DMS53 treated with DMSO at 0.1 percent for 48 hours (cell line): ENCODE measurements around the gene ZNRF3.

Experiments
- DNase-seq: peaks from one replicate; lab custom pipeline; 2025; ENCODE audit not compliant: unreplicated experiment; lab: John Stamatoyannopoulos, UW

Gene ZNRF3

DNA sequence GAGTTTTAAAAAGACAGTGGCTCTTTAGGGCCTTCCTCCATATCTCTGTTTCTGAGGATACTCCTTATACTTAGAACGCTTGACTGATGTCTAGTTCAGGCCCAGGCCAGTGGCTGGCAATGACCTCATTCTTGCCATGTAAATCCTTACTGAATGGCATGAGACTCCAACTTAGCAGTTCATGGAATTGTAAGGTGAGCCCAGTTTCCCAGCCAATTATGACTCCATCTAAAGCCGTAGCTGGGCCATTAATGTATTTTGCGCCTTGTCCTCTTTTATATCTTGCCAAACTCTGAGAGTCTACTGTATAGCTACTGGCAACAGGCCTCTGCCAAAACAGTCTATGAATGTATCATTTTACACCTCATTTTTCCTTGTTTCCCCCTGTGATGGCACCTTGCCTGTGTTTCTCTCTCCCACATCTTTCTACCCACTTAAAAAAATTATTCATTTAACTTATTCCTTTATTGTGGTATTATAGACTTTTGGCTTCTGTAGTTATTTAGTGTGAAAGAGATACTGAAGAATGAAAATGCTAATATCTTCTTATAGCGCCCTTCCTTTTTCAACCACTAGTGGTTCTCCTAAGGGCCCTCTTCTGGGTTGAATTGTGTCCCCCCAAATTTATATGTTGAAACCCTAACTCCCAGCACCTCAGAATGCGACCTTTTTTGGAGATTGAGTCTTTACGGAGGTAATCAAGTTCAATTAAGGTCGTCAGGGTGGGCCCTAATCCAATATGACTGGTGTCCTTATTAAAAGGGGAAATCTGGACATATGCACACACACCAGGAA, 67.4 kb downstream of the ZNRF3 start:
- no peak for DNase-seq

DNA sequence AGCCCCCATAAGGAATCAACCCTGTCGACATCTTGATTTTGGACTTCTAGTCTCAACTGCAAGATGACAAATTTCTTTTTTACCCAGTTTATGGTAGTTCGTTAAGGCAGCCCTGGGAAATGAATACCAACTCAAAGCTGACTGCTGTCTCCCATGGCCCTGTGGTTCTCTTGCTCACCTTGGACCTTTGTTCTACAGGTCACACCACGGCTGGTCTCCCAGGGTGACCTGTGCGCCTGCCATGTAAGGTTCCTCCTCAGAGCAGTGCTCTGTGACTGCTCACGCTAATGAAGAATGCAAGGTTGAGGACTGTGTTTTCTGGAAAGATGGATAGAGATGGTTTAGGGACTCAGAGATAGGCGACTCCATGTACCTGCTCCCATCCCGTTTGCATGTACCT, 68.2 kb downstream of the ZNRF3 start:
- no peak for DNase-seq

DNA sequence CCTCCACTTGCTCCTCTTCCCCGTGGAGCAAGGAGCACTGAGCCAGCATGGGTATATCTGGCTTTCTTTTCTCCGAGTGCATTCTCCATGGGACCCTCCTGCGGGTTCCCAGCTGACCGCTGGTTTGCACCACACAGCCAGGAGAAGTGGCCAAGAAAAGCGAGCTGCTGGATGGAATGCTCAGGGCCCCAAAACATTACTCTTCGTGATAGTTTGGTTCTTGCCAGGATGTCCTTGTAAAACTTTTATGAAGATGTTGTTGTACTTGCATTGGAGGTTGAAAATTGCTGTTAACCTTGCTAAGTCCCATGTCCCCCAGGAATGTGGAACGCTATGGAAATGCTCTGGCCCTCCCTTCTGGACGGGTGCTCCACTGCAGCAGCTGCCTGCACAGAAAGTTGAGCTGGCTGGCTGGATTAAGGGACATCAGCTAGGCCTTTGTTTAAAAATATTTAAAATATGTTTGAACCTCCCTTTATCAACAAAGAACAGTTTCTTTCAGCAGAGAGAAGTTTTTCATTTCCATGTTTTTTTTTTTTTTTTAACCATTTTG, 68.7 kb downstream of the ZNRF3 start:
- DNase-seq: no peak

DNA sequence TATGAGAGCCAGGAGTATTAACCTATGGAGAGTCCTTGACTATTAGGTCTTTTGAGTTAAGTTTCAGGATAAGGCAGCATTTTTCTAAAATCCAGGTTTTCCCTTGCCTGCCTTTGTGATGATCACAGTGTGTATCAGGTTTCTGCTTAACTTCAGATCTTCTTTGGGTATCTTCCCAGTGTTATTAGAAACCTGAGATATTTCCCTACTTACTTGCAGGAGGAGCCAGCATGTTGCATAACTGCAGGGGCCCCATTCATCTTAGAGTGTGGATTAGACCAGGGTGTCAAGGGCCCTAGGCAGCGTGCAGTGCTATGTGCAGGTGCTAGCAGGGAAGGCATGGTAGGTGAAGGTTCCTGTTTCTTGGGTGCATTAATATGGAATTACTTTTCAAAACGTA, 69.5 kb downstream of the ZNRF3 start:
- DNase-seq: no peak

DNA sequence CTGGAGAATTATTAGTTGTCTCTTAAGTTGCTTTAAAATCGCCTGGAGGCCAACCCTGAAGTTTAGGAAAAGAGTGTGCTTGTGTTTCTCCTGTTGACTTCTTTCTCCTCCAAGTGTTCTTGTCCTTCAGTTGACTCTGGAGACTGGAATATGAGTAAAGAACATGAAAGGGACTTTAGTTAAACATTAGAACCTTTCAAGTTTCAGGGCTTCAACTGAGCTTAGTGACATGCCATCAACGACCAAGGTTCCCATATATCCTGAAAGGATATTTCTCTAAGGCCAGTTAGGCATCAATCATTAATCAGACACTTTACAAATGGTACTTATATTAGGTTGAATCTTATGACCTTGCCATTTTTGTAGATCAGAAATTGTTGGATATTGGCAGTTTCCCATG, 70.0 kb downstream of the ZNRF3 start:
- no peak for DNase-seq

DNA sequence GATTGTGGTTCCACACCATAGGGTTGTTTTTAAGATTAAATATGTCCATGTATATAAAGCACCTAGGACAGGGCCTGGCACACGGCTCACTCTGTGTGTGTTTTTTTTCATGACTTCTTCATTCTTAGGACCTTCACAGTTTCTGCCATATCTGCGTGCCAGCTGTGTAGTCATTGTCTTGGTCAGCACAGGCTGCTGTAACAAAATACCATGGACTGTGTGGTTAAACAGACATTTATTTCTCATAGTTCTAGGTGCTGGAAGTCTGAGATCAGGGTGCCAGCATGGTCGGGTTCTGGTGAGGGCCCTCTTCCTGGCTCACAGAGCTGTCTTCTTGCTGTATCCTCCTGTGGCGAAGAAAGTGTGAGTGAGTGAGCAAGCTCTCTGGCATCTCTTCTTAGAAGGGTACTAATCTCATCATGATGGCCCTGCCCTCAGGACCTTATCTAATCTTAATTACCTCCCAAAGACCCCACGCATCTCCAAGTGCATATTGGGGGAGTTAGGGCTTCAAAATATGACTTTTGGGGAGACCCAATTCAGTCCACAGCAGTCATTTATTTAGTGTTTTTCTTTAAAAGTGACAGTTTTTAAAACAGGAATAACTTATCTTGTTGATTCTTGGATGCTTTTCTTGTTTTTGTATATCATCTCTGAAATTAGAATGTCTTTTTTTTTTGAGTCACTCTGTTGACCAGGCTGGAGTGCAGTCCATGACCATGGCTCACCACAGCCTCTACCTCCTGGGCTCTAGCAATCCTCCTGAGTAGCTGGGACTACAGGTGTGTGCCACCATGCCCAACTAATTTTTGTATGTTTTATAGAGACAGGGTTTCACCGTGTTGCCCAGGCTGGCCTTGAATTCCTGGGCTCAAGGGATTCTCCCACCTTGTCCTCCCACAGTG, 70.9 kb downstream of the ZNRF3 start:
- DNase-seq: no peak

DNA sequence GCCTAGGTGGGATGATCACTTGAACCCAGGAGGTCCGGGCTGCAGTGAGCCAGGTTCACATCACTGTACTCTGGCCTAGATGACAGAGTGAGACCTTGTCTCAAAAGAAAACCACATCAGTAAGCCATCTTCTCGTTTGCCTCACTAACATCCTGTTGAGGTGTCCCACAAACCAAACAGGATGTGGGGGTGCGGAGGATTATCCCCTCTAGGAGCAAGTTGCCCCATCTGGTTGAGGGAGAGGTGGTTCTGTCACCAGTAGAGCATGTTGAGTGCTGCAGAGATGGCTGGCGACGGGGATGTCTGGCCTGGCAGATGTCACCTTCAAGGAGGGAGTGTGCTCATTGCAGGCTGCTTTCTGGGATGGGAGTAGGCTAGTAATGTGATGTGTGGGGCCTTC, 72.4 kb downstream of the ZNRF3 start:
- no peak for DNase-seq

DNA sequence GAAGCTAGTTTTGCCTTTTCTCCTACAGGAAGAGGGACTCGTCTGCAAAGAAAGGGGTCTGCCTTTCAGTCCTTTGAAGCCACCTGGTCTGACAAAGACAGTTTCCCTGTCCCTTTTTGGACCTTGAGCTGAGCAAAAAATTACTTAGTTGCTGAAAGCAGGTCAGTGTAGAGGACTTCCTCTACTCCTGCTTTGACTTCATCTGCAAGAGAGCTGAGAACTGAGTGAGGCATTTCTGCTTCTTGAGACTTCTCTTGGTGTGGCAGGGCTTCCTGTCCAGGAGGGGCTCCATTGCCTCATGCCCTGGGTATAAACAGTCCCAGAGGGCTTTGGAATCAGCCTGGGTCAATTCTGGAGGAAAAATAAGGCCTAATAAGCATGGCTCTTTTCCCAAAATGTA, 73.1 kb downstream of the ZNRF3 start:
- DNase-seq: no peak

DNA sequence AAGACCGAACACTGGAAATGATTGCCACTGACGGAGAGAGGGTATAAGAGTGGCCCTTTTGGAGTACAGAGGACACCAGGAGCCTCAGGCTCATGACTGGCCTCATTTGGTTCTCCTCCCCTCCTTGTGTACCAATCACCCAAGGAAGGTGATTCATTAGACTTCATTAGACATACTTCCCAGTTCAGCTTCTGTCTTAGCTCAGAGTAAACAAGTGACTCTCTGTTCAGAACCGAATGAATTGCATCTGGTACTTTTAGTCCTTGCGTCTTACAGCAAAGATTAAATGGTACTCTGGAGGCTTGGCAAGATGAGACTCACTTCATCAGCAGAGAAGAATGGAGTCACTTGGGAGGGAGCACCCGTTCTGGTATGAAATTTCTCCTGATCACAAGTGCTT, 75.2 kb downstream of the ZNRF3 start:
- no peak for DNase-seq

DNA sequence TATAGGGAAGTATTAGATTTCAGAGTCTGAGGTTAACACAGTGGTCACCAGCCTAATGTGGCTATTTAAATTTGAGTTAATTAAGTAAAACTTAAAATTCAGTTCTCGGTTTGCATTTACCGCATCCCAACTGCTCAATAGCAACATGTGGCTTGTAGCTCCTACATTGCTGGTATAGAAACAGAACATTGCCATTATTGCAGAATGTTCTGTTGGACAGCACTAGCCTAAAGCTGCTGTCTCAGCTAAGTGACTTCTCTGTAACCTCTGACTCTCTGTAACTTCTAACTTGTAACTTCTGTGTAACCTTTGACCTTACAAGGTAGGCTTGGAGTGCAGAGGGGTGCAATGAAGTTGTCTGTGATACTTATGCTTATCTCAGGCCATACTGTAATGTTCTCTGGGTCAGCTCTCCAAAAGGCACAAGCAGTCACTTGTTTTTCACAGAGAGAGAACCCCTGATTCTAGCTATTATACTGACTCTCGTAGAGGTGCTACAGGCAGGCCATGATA, 78.7 kb downstream of the ZNRF3 start:
- DNase-seq: no peak

DNA sequence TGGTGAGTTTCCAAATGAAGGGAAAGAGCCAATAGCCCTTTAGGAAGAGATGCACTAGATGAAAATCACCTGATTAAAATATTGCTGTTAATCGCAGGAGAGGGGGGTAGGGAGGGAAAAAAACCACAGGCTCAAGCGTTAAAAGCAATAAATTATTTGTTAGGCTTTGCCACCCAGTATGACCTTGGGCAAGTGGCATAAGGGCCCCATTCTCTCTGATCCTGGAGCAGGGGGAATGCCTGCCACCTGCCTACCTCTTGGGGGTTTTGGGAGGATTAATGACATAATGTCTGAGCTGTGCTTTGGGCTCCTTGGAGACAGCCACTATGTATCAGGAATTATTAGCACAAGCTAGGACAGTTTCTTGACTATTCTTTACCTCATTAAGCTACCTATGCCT, 80.0 kb downstream of the ZNRF3 start:
- no peak for DNase-seq

DNA sequence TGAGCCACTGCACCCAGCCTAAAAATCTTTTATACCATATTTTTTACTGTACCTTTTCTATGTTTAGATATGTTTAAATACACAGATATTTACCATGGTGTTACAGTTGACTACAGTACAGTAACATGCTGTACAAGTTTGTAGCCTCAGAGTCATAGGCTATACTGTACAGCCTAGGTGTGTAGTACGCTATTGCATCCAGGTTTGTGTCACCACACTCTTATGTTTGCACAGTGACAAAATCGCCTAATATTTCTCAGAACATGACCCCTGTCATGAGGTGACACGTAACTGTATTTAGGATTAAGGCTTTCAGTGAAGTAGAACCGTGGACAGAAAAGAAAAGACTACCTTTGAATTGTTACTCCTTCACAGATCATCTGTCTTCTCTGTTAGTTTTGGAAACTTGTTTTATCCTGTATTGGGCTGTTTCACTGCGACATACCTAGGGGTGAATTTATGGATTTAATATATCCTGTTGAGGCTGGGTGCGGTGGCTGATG, 83.8 kb downstream of the ZNRF3 start:
- no peak for DNase-seq

DNA sequence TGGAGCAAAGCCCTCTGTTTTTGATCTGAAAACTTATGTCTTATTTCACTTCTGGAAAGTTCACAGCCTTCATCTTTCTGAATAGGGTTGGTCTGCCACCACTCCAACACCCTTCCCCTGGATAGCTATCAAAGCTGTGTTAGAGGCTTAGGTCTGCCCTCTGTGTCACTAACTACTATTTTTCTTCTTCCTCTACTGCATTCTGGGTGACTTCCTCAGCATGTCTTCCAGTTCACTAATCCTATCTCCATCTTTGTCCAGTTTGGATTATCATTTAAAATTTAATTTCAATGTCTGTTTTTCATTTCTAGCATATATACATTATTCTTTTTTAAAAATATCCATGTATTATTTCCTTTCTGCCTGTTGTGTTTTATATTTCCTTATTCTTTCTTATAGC, 84.6 kb downstream of the ZNRF3 start:
- no peak for DNase-seq

DNA sequence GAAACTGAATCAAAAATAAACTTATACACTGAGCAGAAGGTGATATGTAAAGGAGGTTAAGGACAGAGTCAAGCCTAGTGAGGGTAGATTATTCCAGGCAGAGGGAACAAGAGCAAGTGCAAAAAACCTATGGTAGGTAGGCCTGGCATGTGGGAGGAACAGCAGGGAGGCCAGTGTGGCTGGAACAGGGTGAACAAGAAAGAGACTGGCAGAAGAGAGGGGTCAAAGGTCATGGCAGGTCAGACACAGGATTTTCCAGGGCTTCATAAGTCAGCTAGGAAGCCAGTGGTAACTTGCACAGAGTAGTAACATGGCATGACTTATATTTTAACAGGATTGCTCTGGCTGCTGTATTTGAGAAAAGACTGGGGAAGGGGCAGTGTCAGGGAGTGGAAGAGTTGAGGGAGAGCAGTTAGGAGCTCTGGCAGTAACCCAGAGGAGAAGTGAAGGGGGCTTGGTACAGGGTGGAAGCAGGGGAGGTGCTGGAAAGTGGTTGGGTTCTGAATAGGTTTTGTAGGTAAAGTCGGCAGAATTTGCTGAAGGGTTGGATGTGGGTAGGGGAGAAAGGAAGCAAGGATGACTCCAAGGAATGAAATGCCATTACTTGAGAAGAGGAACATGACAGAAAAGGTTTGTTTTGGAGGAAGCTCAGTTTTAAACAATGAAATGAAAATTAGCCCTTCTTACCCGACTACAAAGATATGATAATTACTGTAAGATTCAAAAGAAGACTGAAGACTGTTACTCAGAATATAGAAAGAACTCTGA, 86.2 kb downstream of the ZNRF3 start:
- DNase-seq: no peak

DNA sequence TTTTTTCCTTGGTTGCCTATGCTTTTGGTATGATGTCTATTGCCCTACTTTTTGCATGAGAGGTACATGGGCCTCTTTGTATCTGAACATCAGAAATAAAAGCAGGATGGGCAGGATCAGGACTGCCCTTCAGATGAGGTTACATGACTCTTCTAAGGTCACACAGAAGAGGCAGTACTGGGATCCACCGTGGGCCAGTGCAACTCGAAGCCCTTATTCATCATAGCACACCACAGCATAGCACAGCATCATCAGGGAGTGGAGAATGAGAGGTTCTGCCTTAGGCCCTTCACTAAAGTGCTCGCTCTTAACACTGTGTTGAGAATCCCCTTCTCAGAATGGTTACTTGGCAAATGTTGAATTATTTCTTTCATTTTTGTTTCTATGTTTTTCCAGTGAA, 90.0 kb downstream of the ZNRF3 start:
- no peak for DNase-seq

DNA sequence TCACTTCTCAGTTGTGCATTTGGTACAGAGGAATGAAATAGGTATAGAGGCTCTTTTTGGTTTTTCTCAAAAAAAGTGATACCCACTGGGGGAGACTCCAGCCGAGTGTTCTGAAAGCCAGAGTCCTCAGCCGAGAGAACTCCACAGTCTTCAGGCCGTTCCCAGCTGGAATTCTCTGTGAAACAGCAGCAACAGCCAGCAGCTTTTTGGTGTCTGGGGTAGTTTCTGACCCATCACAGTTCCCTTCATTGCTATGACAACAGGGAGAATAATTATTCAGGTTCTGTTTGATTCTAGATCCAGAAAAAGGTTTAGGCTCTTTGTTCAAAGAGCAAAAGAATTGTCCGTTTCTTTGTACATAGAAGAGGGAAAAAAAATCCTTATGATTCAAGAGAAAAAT, 93.7 kb downstream of the ZNRF3 start:
- DNase-seq: no peak

DNA sequence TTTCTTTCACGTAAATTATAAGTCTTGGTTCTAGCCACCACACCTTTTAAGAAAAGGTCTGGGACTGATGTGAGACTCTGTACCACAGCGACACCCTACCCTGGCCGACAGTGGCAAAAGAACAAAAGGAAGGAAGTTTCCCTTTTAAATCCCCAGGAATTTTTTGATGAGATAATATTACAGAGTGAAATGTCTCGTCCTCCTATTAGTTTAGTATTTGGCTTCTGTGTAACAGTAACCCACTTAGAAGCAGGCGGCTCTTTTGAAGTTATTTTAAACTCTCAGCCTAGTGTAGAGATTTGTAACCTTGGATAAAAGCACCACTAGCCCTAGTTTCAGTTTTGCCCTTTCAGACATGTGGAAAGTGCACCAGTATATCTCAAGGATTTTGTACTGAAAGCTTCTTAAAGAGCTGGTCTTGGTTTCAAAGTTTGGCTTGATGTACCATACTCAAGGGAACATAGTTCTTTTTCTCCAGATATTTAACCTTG, 94.2 kb downstream of the ZNRF3 start:
- DNase-seq: no peak

DNA sequence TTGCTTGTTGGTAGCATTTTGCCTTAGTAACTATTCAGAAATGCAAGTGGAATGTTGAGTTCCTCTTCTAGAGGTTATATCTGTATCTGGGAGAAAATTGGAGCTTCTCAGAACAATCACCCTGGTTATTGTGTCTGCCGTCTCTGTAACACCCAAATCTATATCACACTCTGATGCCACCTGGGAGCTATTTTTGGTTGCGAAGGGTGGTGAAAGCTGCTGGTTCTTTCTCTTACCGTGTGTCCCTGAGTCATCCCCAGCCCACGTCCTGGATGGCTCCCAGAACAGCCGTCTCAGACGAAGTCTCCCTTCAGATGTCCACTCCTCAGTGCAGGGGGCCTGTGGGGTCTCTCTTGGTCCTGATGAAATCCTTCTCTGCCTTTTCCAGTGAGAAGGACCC, 94.8 kb downstream of the ZNRF3 start:
- DNase-seq: no peak

DNA sequence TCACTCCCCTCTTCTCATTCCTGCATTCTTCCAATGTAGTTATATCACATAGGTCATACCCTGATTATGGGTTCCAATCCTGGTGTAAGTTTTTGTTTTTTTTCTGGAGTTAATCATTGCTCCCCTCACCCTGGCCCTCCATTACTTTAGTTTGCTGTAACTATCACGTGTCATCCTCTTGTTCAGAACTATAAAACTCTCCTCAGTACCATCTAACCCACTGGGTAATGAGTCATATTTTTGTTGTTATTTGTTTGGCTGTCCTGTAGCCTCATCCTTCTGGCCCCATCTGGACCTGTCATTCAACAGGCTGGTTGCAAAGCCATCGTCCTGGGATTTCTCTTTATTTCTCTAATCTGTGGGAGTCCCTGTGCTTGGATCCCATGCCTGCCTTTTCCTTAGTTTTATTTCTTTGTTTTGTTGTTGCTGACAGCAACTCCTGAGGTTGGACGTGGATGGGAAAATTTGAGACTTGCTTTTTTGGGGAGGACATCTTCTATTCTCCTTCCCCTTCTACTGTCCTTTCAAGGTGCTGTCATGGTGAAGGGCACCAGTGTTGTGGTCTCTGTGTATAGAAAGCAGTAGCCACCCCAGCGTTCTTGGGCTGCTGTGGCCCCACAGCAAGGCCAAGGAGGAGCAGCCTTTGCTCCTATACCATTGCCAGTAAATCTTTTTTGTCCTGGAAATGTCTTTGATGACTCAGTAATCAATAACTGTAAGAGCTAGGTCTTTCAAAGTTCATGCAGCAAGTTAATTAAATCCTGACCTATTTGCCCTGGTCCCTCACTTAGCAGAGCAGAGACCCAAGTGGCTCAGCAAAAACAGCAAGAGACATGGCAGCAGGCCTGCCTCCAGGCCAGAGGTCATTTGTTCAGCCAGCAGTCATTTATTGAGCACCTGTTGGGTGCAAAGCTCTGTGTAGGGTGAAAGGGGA, 95.8 kb downstream of the ZNRF3 start:
- DNase-seq: no peak

DNA sequence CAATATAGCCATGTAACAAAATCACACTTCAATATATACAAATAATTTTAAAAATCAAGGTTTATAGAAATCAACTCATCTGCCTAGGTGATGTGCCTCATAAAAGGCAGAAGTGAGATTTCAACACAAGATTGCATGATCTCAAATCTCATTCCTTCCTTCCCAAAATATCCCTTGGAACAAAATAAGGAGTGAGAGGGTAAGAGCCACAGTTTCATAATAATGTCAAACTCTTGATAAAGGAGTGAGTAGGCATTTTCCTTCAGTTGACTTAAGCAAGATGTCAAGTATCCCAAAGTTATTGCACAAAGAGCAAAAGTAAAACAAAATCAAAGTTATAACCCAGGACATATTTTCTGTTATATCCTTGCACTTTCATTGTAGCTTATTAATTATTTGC, 97.0 kb downstream of the ZNRF3 start:
- DNase-seq: no peak
